Activated T-helper 2 cell treated with anti-CD3 and anti-CD28 coated beads, Interferon-gamma antibody, Interleukin-2, Interleukin-4, amounts not matched to agents 10 μg/mL and 5 μg/mL and 100 μg/mL, durations not matched to agents 14 hours and 24 hours and 36 hours (primary cell): ENCODE results near the gene HAP1. TPM values are rescaled to one million over a fixed set of nuclear protein-coding genes. Genes with fewer than 3 reads are reported as not detected.
"Not testable (repeated sequence)": the region's sequence is repeated elsewhere in the genome, so short reads cannot be mapped to it uniquely, and the experiment has no call there.

ENCODE experiments used
- DNase-seq: peaks from one replicate; pipeline ENCODE4 v3.0.0; 2021; ENCODE audit warnings: low spot score
- H3K27ac Mint-ChIP-seq: one replicate; pipeline ENCODE4 v1.8.0; 2021; ENCODE audit warnings: mixed read lengths
- H3K27me3 Mint-ChIP-seq: one replicate; pipeline ENCODE4 v1.8.0; 2021; ENCODE audit warnings: low read depth, mixed read lengths
- H3K36me3 Mint-ChIP-seq: one replicate; pipeline ENCODE4 v1.8.0; 2021; ENCODE audit warnings: low read depth, mixed read lengths
- H3K4me1 Mint-ChIP-seq: one replicate; pipeline ENCODE4 v1.8.0; 2021; ENCODE audit warnings: low read depth, mixed read lengths
- H3K4me3 Mint-ChIP-seq: one replicate; pipeline ENCODE4 v1.8.0; 2021; ENCODE audit warnings: low read depth, mild to moderate bottlenecking, moderate library complexity, mixed read lengths
- H3K9me3 Mint-ChIP-seq: one replicate; pipeline ENCODE4 v1.8.0; 2021; ENCODE audit warnings: mixed read lengths
- intact Hi-C: fragments of 100-400 bp; cut with micrococcal nuclease; formaldehyde crosslinking; loops from one replicate; pipeline ENCODE4 v1.15.1; 2023
- total RNA-seq: library from RNA; stranded (reverse); gene quantifications from 2 replicates; pipeline ENCODE4 v1.2.3, GENCODE V29; 2022

The HAP1 gene
- total RNA-seq, 1 donor from 2014 or later: 0.11 TPM

- Mint-ChIP-seq H3K9me3 (no peaks in the 10 kb centered on the region), H3K36me3 (peaks cover 3% of the 10 kb centered on the region), H3K4me1 (peaks cover 54% of the 10 kb centered on the region), H3K27ac (peak overlapping the region; percentile 97), H3K4me3 (peak overlapping the region; percentile 81), H3K27me3 (no peaks in the 10 kb centered on the region)
- intact Hi-C loops: loop anchor here (1.0 kb wide), 2 partner anchors 9 to 12 kb away; partner anchors contain the start of gene EIF1
- DNase-seq: peak; percentile 79
These were observed 55.3 kb downstream of the HAP1 start for GRCh38 chr17:41678907-41679739.

GRCh38 chr17:41678411-41678906 is 56.0 kb downstream of the HAP1 start:
- no peaks in the 10 kb centered on the region for H3K27me3 Mint-ChIP-seq
- H3K9me3 Mint-ChIP-seq: no peaks in the 10 kb centered on the region
- intact Hi-C loops: no loop called here
- no peak for DNase-seq
- peak overlapping the region; percentile 81 for H3K4me3 Mint-ChIP-seq
- peaks cover 3% of the 10 kb centered on the region for H3K36me3 Mint-ChIP-seq
- peaks cover 52% of the 10 kb centered on the region for H3K4me1 Mint-ChIP-seq
- peak overlapping the region; percentile 97 for H3K27ac Mint-ChIP-seq

GRCh38 chr17:41676058-41676419 is 58.4 kb downstream of the HAP1 start:
- Mint-ChIP-seq H3K4me3 (no peak overlapping the region), H3K36me3 (peaks cover 3% of the 10 kb centered on the region), H3K4me1 (peaks cover 52% of the 10 kb centered on the region), H3K27me3 (no peaks in the 10 kb centered on the region), H3K27ac (no peak overlapping the region), H3K9me3 (no peaks in the 10 kb centered on the region)
- no peak for DNase-seq
- intact Hi-C loops: no loop called here

GRCh38 chr17:41675157-41676057 is 59.0 kb downstream of the HAP1 start:
- H3K4me3 Mint-ChIP-seq, H3K27ac Mint-ChIP-seq, intact Hi-C loops, H3K9me3 Mint-ChIP-seq, H3K36me3 Mint-ChIP-seq, H3K27me3 Mint-ChIP-seq, DNase-seq: not testable (repeated sequence)
- H3K4me1 Mint-ChIP-seq: peaks cover 53% of the 10 kb centered on the region

Other genes with a start within 250 kb of the HAP1 start
- gene KRT36, start 244.7 kb downstream of the HAP1 start, total RNA-seq: not detected in 2 replicates
- gene KRT13, start 229.0 kb downstream of the HAP1 start, total RNA-seq: not detected in 2 replicates
- not detected in 2 replicates for gene KRT15, start 215.8 kb downstream of the HAP1 start, total RNA-seq
- gene KRT19, start 206.3 kb downstream of the HAP1 start, total RNA-seq: not detected in 2 replicates
- not detected in 2 replicates for gene KRT9, start 162.6 kb downstream of the HAP1 start, total RNA-seq
- gene KRT14, start 147.7 kb downstream of the HAP1 start, total RNA-seq: not detected in 2 replicates
- gene KRT16, start 121.9 kb downstream of the HAP1 start, total RNA-seq: not detected in 2 replicates
- not detected in 2 replicates for gene KRT17, start 110.1 kb downstream of the HAP1 start, total RNA-seq
- 779 and 785 TPM in 2 replicates for gene EIF1, start 45.8 kb downstream of the HAP1 start, total RNA-seq
- gene GAST, start 22.3 kb downstream of the HAP1 start, total RNA-seq: not detected in 2 replicates
- 0.78 and 1.3 TPM in 2 replicates for gene JUP, start 52.1 kb upstream of the HAP1 start, total RNA-seq
- 7.8 and 8.6 TPM in 2 replicates for gene P3H4, start 77.3 kb upstream of the HAP1 start, total RNA-seq
- 1.3 and 1.4 TPM in 2 replicates for gene FKBP10, start 78.4 kb upstream of the HAP1 start, total RNA-seq
- 59.9 and 62.0 TPM in 2 replicates for gene NT5C3B, start 101.6 kb upstream of the HAP1 start, total RNA-seq
- gene KLHL10, start 103.2 kb upstream of the HAP1 start, total RNA-seq: 0.16 and 0.23 TPM in 2 replicates
- gene KLHL11, start 130.8 kb upstream of the HAP1 start, total RNA-seq: 44.3 and 46.0 TPM in 2 replicates
- gene ACLY, start 184.3 kb upstream of the HAP1 start, total RNA-seq: 223 and 232 TPM in 2 replicates
- 0.50 and 0.85 TPM in 2 replicates for gene ODAD4, start 196.0 kb upstream of the HAP1 start, total RNA-seq
- gene CNP, start 232.2 kb upstream of the HAP1 start, total RNA-seq: 71.8 and 77.3 TPM in 2 replicates